Activated CD8-positive, alpha-beta memory T cell treated with anti-CD3 and anti-CD28 coated beads, Interleukin-2, amount 50 U/mL, for 48 hours (primary cell): ENCODE results near the gene NGFR.
"Not testable (repeated sequence)": the region's sequence is repeated elsewhere in the genome, so short reads cannot be mapped to it uniquely, and the experiment has no call there.

Experiments used
- DNase-seq: peaks from one replicate; pipeline ENCODE4 v3.0.0-alpha.2; 2020

NGFR gene

GRCh38 chr17:49547566-49547965, 52.5 kb downstream of the NGFR start:
- no peak for DNase-seq

GRCh38 chr17:49548051-49548505, 53.0 kb downstream of the NGFR start:
- no peak for DNase-seq

GRCh38 chr17:49548506-49549310, 53.6 kb downstream of the NGFR start:
- DNase-seq, result no peak

GRCh38 chr17:49549311-49549605, 54.2 kb downstream of the NGFR start:
- no peak for DNase-seq

GRCh38 chr17:49549691-49550678, 54.9 kb downstream of the NGFR start:
- no peak for DNase-seq

- not testable (repeated sequence) for DNase-seq
Measured at GRCh38 chr17:49550764-49551163, 55.7 kb downstream of the NGFR start.

GRCh38 chr17:49551221-49552069, 56.4 kb downstream of the NGFR start:
- DNase-seq, result no peak

GRCh38 chr17:49552070-49552751, 57.1 kb downstream of the NGFR start:
- no peak for DNase-seq

- DNase-seq, result no peak
Measured at GRCh38 chr17:49553676-49554335, 58.7 kb downstream of the NGFR start.

- DNase-seq, result no peak
Measured at GRCh38 chr17:49554694-49555494, 59.8 kb downstream of the NGFR start.

- DNase-seq, result no peak
Measured at GRCh38 chr17:49555495-49556222, 60.6 kb downstream of the NGFR start.

- peak; percentile 99 for DNase-seq
Measured at GRCh38 chr17:49556223-49556943, 61.3 kb downstream of the NGFR start.

- peak; percentile 63 for DNase-seq
Measured at GRCh38 chr17:49557312-49558024, 62.4 kb downstream of the NGFR start.
